ENCODE results near the gene BTLA. TPM values are rescaled to one million over a fixed set of nuclear protein-coding genes. Genes with fewer than 3 reads are reported as not detected.

The BTLA gene
- total RNA-seq, 1 donor from 2014 or later: not detected

- Mint-ChIP-seq H3K4me3 (ENCODE audit: unreplicated experiment) (no peak overlapping the region), H3K27ac (ENCODE audit: unreplicated experiment) (no peak overlapping the region), H3K4me1 (ENCODE audit: low read depth, unreplicated experiment) (no peaks in the 10 kb centered on the region), H3K9me3 (ENCODE audit: unreplicated experiment) (no peaks in the 10 kb centered on the region), H3K27me3 (ENCODE audit: unreplicated experiment) (no peaks in the 10 kb centered on the region), H3K36me3 (ENCODE audit: unreplicated experiment) (no peaks in the 10 kb centered on the region)
- DNase-seq: no peak
- no peak for TF ChIP-seq CTCF (IDR thresholded peaks at IDR 0.05; ENCODE audit: partially characterized antibody, unreplicated experiment)
Measured at GRCh38 chr3:112508860-112509259, 9.6 kb upstream of the BTLA start.

- Mint-ChIP-seq H3K27me3 (ENCODE audit: unreplicated experiment) (no peaks in the 10 kb centered on the region), H3K27ac (ENCODE audit: unreplicated experiment) (no peak overlapping the region), H3K4me1 (ENCODE audit: low read depth, unreplicated experiment) (no peaks in the 10 kb centered on the region), H3K36me3 (ENCODE audit: unreplicated experiment) (no peaks in the 10 kb centered on the region), H3K9me3 (ENCODE audit: unreplicated experiment) (no peaks in the 10 kb centered on the region), H3K4me3 (ENCODE audit: unreplicated experiment) (no peak overlapping the region)
- no peak for TF ChIP-seq CTCF (IDR thresholded peaks at IDR 0.05; ENCODE audit: partially characterized antibody, unreplicated experiment)
- no peak for DNase-seq
Measured at GRCh38 chr3:112508261-112508660, 9.0 kb upstream of the BTLA start.

- Mint-ChIP-seq H3K9me3 (ENCODE audit: unreplicated experiment) (no peaks in the 10 kb centered on the region), H3K27ac (ENCODE audit: unreplicated experiment) (no peak overlapping the region), H3K36me3 (ENCODE audit: unreplicated experiment) (no peaks in the 10 kb centered on the region), H3K4me3 (ENCODE audit: unreplicated experiment) (no peak overlapping the region), H3K4me1 (ENCODE audit: low read depth, unreplicated experiment) (no peaks in the 10 kb centered on the region), H3K27me3 (ENCODE audit: unreplicated experiment) (no peaks in the 10 kb centered on the region)
- TF ChIP-seq CTCF (IDR thresholded peaks at IDR 0.05; ENCODE audit: partially characterized antibody, unreplicated experiment): no peak
- DNase-seq: no peak
Measured at GRCh38 chr3:112505907-112506306, 6.6 kb upstream of the BTLA start.

GRCh38 chr3:112504123-112504522 is 4.9 kb upstream of the BTLA start:
- H3K9me3 Mint-ChIP-seq (ENCODE audit: unreplicated experiment): no peaks in the 10 kb centered on the region
- H3K4me1 Mint-ChIP-seq (ENCODE audit: low read depth, unreplicated experiment): no peaks in the 10 kb centered on the region
- H3K27me3 Mint-ChIP-seq (ENCODE audit: unreplicated experiment): no peaks in the 10 kb centered on the region
- TF ChIP-seq CTCF (IDR thresholded peaks at IDR 0.05; ENCODE audit: partially characterized antibody, unreplicated experiment): no peak
- H3K4me3 Mint-ChIP-seq (ENCODE audit: unreplicated experiment): no peak overlapping the region
- no peaks in the 10 kb centered on the region for H3K36me3 Mint-ChIP-seq (ENCODE audit: unreplicated experiment)
- H3K27ac Mint-ChIP-seq (ENCODE audit: unreplicated experiment): no peak overlapping the region
- no peak for DNase-seq

GRCh38 chr3:112503304-112503972 is 4.2 kb upstream of the BTLA start:
- Mint-ChIP-seq H3K9me3 (ENCODE audit: unreplicated experiment) (no peaks in the 10 kb centered on the region), H3K36me3 (ENCODE audit: unreplicated experiment) (no peaks in the 10 kb centered on the region), H3K4me3 (ENCODE audit: unreplicated experiment) (no peak overlapping the region), H3K27ac (ENCODE audit: unreplicated experiment) (no peak overlapping the region), H3K27me3 (ENCODE audit: unreplicated experiment) (no peaks in the 10 kb centered on the region), H3K4me1 (ENCODE audit: low read depth, unreplicated experiment) (no peaks in the 10 kb centered on the region)
- no peak for DNase-seq
- TF ChIP-seq CTCF (IDR thresholded peaks at IDR 0.05; ENCODE audit: partially characterized antibody, unreplicated experiment): no peak

All from glutamatergic neuron (in vitro differentiated cells).